CD14-positive monocyte (primary cell): ENCODE measurements around the gene LARP1B. TPM values are rescaled to one million over a fixed set of nuclear protein-coding genes. Genes with fewer than 3 reads are reported as not detected.

Experiments used
- DNase-seq, 3 donors: peaks; one replicate each; pipeline ENCODE4 v3.0.0-alpha.2; 2011 to 2022
- H2AFZ ChIP-seq: 2 replicates; pipeline ENCODE4 v1.6.0; 2012; ENCODE audit warnings: mild to moderate bottlenecking, low read depth, low read length, inconsistent platforms; ENCODE audit not compliant: insufficient read depth, poor library complexity, severe bottlenecking
- H3K27ac ChIP-seq, 2 donors: 1 replicate in 1 of 2; 2 replicates in 1 of 2; pipeline ENCODE4 v1.5.1; 2012 to 2013; ENCODE audit warnings: low read length in 2 of 2, control low read depth in 1 of 2, inconsistent platforms in 1 of 2, low read depth in 1 of 2, mild to moderate bottlenecking in 1 of 2
- H3K27me3 ChIP-seq, 2 donors: one replicate each; pipeline versions ENCODE4 v1.6.0 to v1.6.1; 2011 to 2013; ENCODE audit warnings: low read length in 2 of 2; ENCODE audit not compliant: control insufficient read depth in 2 of 2, insufficient read depth in 2 of 2
- H3K36me3 ChIP-seq, 2 donors: replicated peaks in 1 of 2; 1 replicate in 1 of 2; 2 replicates in 1 of 2; pipeline versions ENCODE4 v1.5.1 to v1.6.1; 2012 to 2013; ENCODE audit warnings: low read length in 2 of 2, control low read depth in 1 of 2, inconsistent platforms in 1 of 2, mild to moderate bottlenecking in 1 of 2; ENCODE audit not compliant: insufficient read depth in 2 of 2, control insufficient read depth in 1 of 2
- H3K4me1 ChIP-seq, 2 donors: 1 replicate in 1 of 2; 2 replicates in 1 of 2; pipeline versions ENCODE4 v1.5.1 to v1.6.1; 2012 to 2013; ENCODE audit warnings: low read length in 2 of 2, control low read depth in 1 of 2, inconsistent platforms in 1 of 2, mild to moderate bottlenecking in 1 of 2, moderate library complexity in 1 of 2; ENCODE audit not compliant: insufficient read depth in 2 of 2, control insufficient read depth in 1 of 2
- H3K4me2 ChIP-seq: replicated peaks from 2 replicates; pipeline ENCODE3; 2012; ENCODE audit warnings: low read length, moderate library complexity, mild to moderate bottlenecking; ENCODE audit not compliant: poor library complexity, severe bottlenecking; ENCODE audit errors: extremely low read depth
- H3K4me3 ChIP-seq, 3 experiments: fragments of 200-600 bp in 1 of 3; sonication (generic) in 1 of 3; replicated peaks in 1 of 3; 1 replicate in 2 of 3; 2 replicates in 1 of 3; pipeline ENCODE4 v1.5.1; 2011 to 2013; ENCODE audit warnings: low read length in 3 of 3, mild to moderate bottlenecking in 3 of 3, control low read depth in 2 of 3, low read depth in 2 of 3, inconsistent platforms in 1 of 3, moderate library complexity in 1 of 3
- H3K79me2 ChIP-seq: 2 replicates; pipeline ENCODE4 v1.6.0; 2012; ENCODE audit warnings: mild to moderate bottlenecking, control low read depth, inconsistent platforms, low read length, moderate library complexity; ENCODE audit not compliant: insufficient read depth
- H3K9ac ChIP-seq: 2 replicates; pipeline ENCODE4 v1.6.0; 2017; ENCODE audit warnings: low read length, mild to moderate bottlenecking; ENCODE audit not compliant: insufficient read depth, poor library complexity, severe bottlenecking
- H3K9me3 ChIP-seq, 2 donors: replicated peaks in 1 of 2; 1 replicate in 1 of 2; 2 replicates in 1 of 2; pipeline versions ENCODE4 v1.5.1 to v1.6.1; 2012 to 2013; ENCODE audit warnings: low read length in 2 of 2, control low read depth in 1 of 2; ENCODE audit not compliant: control insufficient read depth in 1 of 2, insufficient read depth in 1 of 2
- H4K20me1 ChIP-seq: 2 replicates; pipeline ENCODE4 v1.6.0; 2012; ENCODE audit warnings: mild to moderate bottlenecking, low read length, control low read depth, moderate library complexity; ENCODE audit not compliant: insufficient read depth
- H3K27ac Mint-ChIP-seq, 7 donors: one replicate each; pipeline ENCODE4 v1.8.0; 2020; ENCODE audit warnings: mild to moderate bottlenecking in 7 of 7, mixed read lengths in 7 of 7, moderate library complexity in 6 of 7, inconsistent platforms in 2 of 7
- H3K27me3 Mint-ChIP-seq, 3 donors: one replicate each; pipeline ENCODE4 v1.8.0; 2021 to 2022; ENCODE audit warnings: low read depth in 3 of 3, mild to moderate bottlenecking in 3 of 3, mixed read lengths in 3 of 3, moderate library complexity in 3 of 3, inconsistent platforms in 1 of 3
- H3K36me3 Mint-ChIP-seq, 2 donors: one replicate each; pipeline ENCODE4 v1.8.0; 2020; ENCODE audit warnings: mixed read lengths in 2 of 2, inconsistent platforms in 1 of 2, mild to moderate bottlenecking in 1 of 2
- H3K4me1 Mint-ChIP-seq: one replicate; pipeline ENCODE4 v1.8.0; 2020; ENCODE audit warnings: mild to moderate bottlenecking, mixed read lengths
- H3K4me3 Mint-ChIP-seq, 2 donors: one replicate each; pipeline ENCODE4 v1.8.0; 2020; ENCODE audit warnings: mild to moderate bottlenecking in 2 of 2, mixed read lengths in 2 of 2, moderate library complexity in 1 of 2
- H3K9me3 Mint-ChIP-seq, 7 donors: one replicate each; pipeline ENCODE4 v1.8.0; 2020 to 2022; ENCODE audit warnings: mixed read lengths in 7 of 7, mild to moderate bottlenecking in 6 of 7, moderate library complexity in 6 of 7, inconsistent platforms in 2 of 7
- CTCF ChIP-seq: fragments of 200-600 bp; IDR thresholded peaks from one replicate; pipeline ENCODE4 v1.8.0; 2022; ENCODE audit warnings: antibody characterized with exemption, mild to moderate bottlenecking
- WGBS: methylation state at CpG from one replicate; pipeline ENCODE4 v1.1.5; 2013; ENCODE audit warnings: missing lambda C conversion rate; ENCODE audit not compliant: insufficient coverage; 5-methylcytosine and 5-hydroxymethylcytosine counted together
- intact Hi-C, 2 donors: fragments of 100-400 bp; cut with micrococcal nuclease; formaldehyde crosslinking; loops; one replicate each; pipeline versions ENCODE4 v1.15.0 to v1.15.1; 2023
- polyA plus RNA-seq, 3 donors: library from polyadenylated mRNA; depleted of rRNA in 1 of 3; unstranded in 2 of 3; stranded (reverse) in 1 of 3; fragments of 300-500 nt in 2 of 3; fragments of >200 nt in 1 of 3; fragmentation: Illumina TruSeq in 2 of 3; gene quantifications; 1 replicate in 2 of 3; 2 replicates in 1 of 3; pipeline ENCODE4 v1.2.3, GENCODE V29; 2012 to 2021

The LARP1B gene
- polyA plus RNA-seq, 3 donors, result 3.0 to 5.7 (median 3.7) TPM

- Histone ChIP-seq H3K36me3 (no peaks in the 10 kb centered on the region), H3K4me3 (no peak overlapping the region), H3K4me2 (no peak overlapping the region), H3K79me2 (no peaks in the 10 kb centered on the region), H3K27me3 (no peaks in the 10 kb centered on the region), H3K9me3 (peaks cover 5 to 11% of the 10 kb centered on the region in 2 donors), H2AFZ (no peak overlapping the region), H4K20me1 (no peaks in the 10 kb centered on the region), H3K4me1 (no peaks in the 10 kb centered on the region), H3K27ac (no peak overlapping the region), H3K9ac (no peak overlapping the region)
- peaks cover 2% of the 10 kb centered on the region for H3K4me1 Mint-ChIP-seq
- H3K36me3 Mint-ChIP-seq, result peaks cover 0 to 18% of the 10 kb centered on the region in 2 donors
- no peak overlapping the region for H3K27ac Mint-ChIP-seq
- WGBS, result no CpG with 5 or more reads among the region's 2 CpGs
- intact Hi-C loops, result no loop called here
- H3K4me3 Mint-ChIP-seq, result no peak overlapping the region
- H3K27me3 Mint-ChIP-seq, result peaks cover 0 to 2% (median 0%) of the 10 kb centered on the region in 3 donors
- TF ChIP-seq CTCF, result no peak
- DNase-seq, result no peak
- H3K9me3 Mint-ChIP-seq, result peaks cover 2 to 17% (median 10%) of the 10 kb centered on the region in 7 donors
These were observed 84.6 kb downstream of the LARP1B start for GRCh38 chr4:128145727-128146126.

- Histone ChIP-seq H3K27ac (no peak overlapping the region), H3K4me1 (peaks cover 0 to 2% of the 10 kb centered on the region in 2 donors), H3K4me3 (no peak overlapping the region), H3K4me2 (no peak overlapping the region), H4K20me1 (no peaks in the 10 kb centered on the region), H3K36me3 (no peaks in the 10 kb centered on the region), H3K79me2 (no peaks in the 10 kb centered on the region), H3K27me3 (no peaks in the 10 kb centered on the region), H2AFZ (no peak overlapping the region), H3K9me3 (peaks cover 14 to 17% of the 10 kb centered on the region in 2 donors), H3K9ac (no peak overlapping the region)
- no peak for TF ChIP-seq CTCF
- Mint-ChIP-seq H3K27ac (no peak overlapping the region), H3K9me3 (peaks cover 13 to 26% (median 20%) of the 10 kb centered on the region in 7 donors), H3K4me3 (no peak overlapping the region), H3K36me3 (peaks cover 10 to 24% of the 10 kb centered on the region in 2 donors), H3K4me1 (peaks cover 5% of the 10 kb centered on the region), H3K27me3 (no peaks in the 10 kb centered on the region)
- intact Hi-C loops, result no loop called here
- WGBS, result no CpG with 5 or more reads among the region's 2 CpGs
- no peak for DNase-seq
These were observed 92.7 kb downstream of the LARP1B start for GRCh38 chr4:128153800-128154199.
